ENCODE results near the gene POU2AF1.

- TF ChIP-seq EZH2 (IDR thresholded peaks at IDR 0.05) (no peak), POLR2AphosphoS5 (IDR thresholded peaks at IDR 0.05; ENCODE audit: borderline replicate concordance, low read depth, low read length) (no peak), FOXP2 (optimal IDR thresholded peaks at IDR 0.05; ENCODE audit: control extremely low read depth, extremely low read length, insufficient read depth) (no peak)
Observed at GRCh38 chr11:111403051-111403726, 24.1 kb upstream of the POU2AF1 start.
